Gastrocnemius medialis (tissue), 4 donors: ENCODE results near the gene MEGF11.

Source experiments
- CTCF ChIP-seq, 5 experiments: fragments of 450-650 bp in 3 of 5; fragments of 200-600 bp in 2 of 5; sonication (generic) in 2 of 5; IDR thresholded peaks in 4 of 5; conservative IDR thresholded peaks in 1 of 5; 1 replicate in 4 of 5; 2 replicates in 1 of 5; pipeline ENCODE4 v1.5.1; 2016 to 2019; ENCODE audit warnings: antibody characterized with exemption in 5 of 5, mild to moderate bottlenecking in 3 of 5, moderate library complexity in 3 of 5
- POLR2A ChIP-seq, 2 donors: fragments of 450-650 bp; IDR thresholded peaks; one replicate each; pipeline ENCODE4 v1.6.1; 2017; ENCODE audit warnings: antibody characterized with exemption in 2 of 2, mild to moderate bottlenecking in 2 of 2, moderate library complexity in 2 of 2

DNA sequence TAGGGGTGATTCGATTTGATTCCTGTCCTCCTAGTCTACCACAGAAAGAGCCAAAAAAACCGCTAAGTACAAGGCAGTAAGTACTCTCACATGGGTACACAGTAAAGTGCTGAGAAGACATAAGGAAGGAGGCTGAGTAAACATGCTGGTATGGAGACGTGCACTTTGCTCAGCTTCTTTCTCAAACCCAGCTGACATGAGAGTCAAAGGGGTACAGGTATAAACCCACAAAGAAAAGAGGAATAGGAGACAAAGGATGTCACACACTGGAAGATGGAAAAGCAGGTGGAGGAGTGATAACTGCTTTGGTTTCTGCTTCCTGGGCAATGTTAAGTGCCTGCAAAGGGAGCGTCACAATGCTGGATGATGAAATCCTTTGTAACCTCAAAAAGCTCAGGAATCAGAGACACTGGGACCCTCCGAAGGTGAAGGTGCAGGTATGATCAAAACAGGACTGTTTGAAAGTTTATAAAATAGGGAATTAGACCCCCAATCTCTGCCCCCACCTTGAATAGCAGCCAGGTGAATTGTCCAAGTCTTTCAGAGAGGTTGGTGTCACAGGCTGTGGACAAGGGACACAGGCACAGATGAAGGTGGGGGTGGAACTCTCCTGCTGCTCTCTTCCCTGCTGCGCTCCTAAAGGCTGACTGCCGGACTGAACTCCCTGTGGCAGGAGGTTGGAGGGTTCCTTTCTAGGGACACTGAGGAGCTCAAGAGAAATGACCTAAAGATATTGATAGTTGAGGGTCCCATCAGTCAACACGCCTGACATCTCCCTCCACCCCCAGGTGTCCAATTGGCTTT is 282.4 kb downstream of the MEGF11 start:
- TF ChIP-seq CTCF (IDR thresholded peaks at IDR 0.05 in 4 of 5, conservative IDR thresholded peaks at IDR 0.05 in 1 of 5) (no peak), POLR2A (IDR thresholded peaks at IDR 0.05) (no peak)
